ENCODE data around the gene TRAM2. TPM values are rescaled to one million over a fixed set of nuclear protein-coding genes. Genes with fewer than 3 reads are reported as not detected.

TRAM2 gene
- total and polyA plus RNA-seq, 2 of the 8 experiments (the other 6 are each of a cell fraction or from before 2014, with no cell fraction given): 9.0 to 21.4 TPM

DNA sequence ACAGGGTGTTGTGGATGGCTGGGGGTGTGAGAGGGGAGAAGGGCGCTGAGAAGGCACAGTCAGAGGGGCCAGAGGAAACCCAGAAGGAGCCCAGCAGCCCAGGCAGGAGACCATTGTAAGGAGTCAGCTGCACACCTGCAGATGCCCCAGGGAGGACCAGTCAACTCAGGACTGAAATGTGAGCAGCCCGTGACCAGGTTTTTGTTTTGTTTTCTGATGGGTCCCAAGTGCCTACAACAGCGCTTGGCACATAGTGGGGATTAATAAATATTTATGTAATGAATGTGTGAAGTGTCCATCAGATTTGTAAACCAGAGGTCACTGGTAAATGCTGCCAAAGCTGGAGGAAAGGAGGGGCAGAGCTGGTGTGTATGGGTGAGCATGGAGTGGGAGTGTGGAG is 30.2 kb downstream of the TRAM2 start:
- Histone ChIP-seq H2BK120ac (replicated peaks; ENCODE audit: low read depth, low read length) (no peak overlapping the region), H3K23me2 (ENCODE audit: low read depth, low read length) (no peaks in the 10 kb centered on the region; the same call in 1 of the 2 replicates), H3K9me3 (ENCODE audit: insufficient read depth in 2 of 2, low read depth in 1 of 2, low read length in 1 of 2) (no peaks in the 10 kb centered on the region), H3K4me3 (ENCODE audit: extremely low read depth in 1 of 4, insufficient read depth in 2 of 4, low read depth in 3 of 4, low read length in 4 of 4) (no peak overlapping the region), H3K27ac (ENCODE audit: low read depth, low read length) (no peak overlapping the region), H3K27me3 (replicated peaks in 1 of 4; ENCODE audit: control insufficient read depth in 3 of 4, extremely low read depth in 1 of 4, insufficient read depth in 3 of 4, low read length in 3 of 4) (no peaks in the 10 kb centered on the region), H2BK12ac (ENCODE audit: low read depth, low read length) (no peak overlapping the region), H3K56ac (replicated peaks; ENCODE audit: insufficient read length, low read depth, low read length) (no peak overlapping the region), H3K4me1 (replicated peaks in 1 of 4; ENCODE audit: control insufficient read depth in 3 of 4, insufficient read depth in 4 of 4, low read length in 3 of 4) (peaks cover under 1 to 16% (median 8%) of the 10 kb centered on the region in 4 experiments), H4K91ac (replicated peaks; ENCODE audit: insufficient read length, low read length) (no peak overlapping the region), H3K18ac (ENCODE audit: extremely low read depth, low read length) (no peak overlapping the region), H3K36me3 (ENCODE audit: control insufficient read depth in 2 of 4, insufficient read depth in 4 of 4, low read length in 3 of 4) (no peaks in the 10 kb centered on the region; a peak in 1 of 8 replicates), H3K23ac (ENCODE audit: insufficient read length) (no peak overlapping the region), H2BK15ac (ENCODE audit: low read length) (no peak overlapping the region), H3K4ac (replicated peaks; ENCODE audit: insufficient read length, low read depth, low read length) (no peak overlapping the region), H3K79me2 (ENCODE audit: control insufficient read depth in 1 of 2, insufficient read depth in 2 of 2, low read length in 2 of 2) (peaks cover 0 to 54% of the 10 kb centered on the region in 2 experiments; a peak in 2 of 4 replicates), H4K20me1 (replicated peaks in 1 of 2; ENCODE audit: control insufficient read depth in 1 of 2, insufficient read depth in 2 of 2, low read length in 2 of 2) (no peaks in the 10 kb centered on the region), H3K4me2 (ENCODE audit: insufficient read depth in 1 of 2, low read depth in 2 of 2, low read length in 2 of 2) (no peak overlapping the region), H2BK5ac (ENCODE audit: low read depth, low read length) (no peak overlapping the region), H3K79me1 (ENCODE audit: low read depth, low read length) (peaks cover 10% of the 10 kb centered on the region), H4K8ac (ENCODE audit: extremely low read depth, insufficient read depth, low read length) (no peak overlapping the region), H2AK5ac (ENCODE audit: low read depth, low read length) (no peak overlapping the region), H3K9ac (replicated peaks in 1 of 4; ENCODE audit: extremely low read depth in 1 of 4, low read depth in 3 of 4, low read length in 3 of 4) (no peak overlapping the region), H4K5ac (ENCODE audit: insufficient read length, low read depth, low read length) (no peak overlapping the region), H2BK20ac (ENCODE audit: low read length) (no peak overlapping the region), H3K14ac (ENCODE audit: insufficient read length) (no peak overlapping the region), H2AFZ (ENCODE audit: low read length) (no peak overlapping the region)
- FAIRE-seq: no peak
- CTCF ChIA-PET (ENCODE audit: partially characterized antibody): interaction anchor here (1.3 to 2.2 kb wide), 5 partner anchors 10 to 128 kb away, joined by 4 to 6 read pairs (median 6); partner anchors contain the start of gene TRAM2
- POLR2A ChIA-PET (ENCODE audit: partially characterized antibody): interaction anchor here (1.0 to 1.6 kb wide), 2 partner anchors 11 to 31 kb away, joined by 3 to 4 read pairs; no protein-coding TSS in a partner anchor
- WGBS, 2 experiments (ENCODE audit: extremely low coverage in 1 of 2, insufficient coverage in 1 of 2, insufficient read length in 1 of 2, insufficient replicate concordance in 2 of 2, low coverage in 1 of 2, low lambda C conversion rate in 2 of 2, missing lambda C conversion rate in 1 of 2): 93% methylated on average over 3 of the region's 3 CpGs; no CpG with 5 or more reads in 1 of the 2 experiments
- no peak for DNase-seq (ENCODE audit: low read depth in 1 of 2, low spot score in 2 of 2)
- TF ChIP-seq CHD2 (IDR thresholded peaks at IDR 0.05; ENCODE audit: low read length) (no peak), KDM1A (IDR thresholded peaks at IDR 0.05; ENCODE audit: borderline replicate concordance, low read length) (no peak), SAP30 (IDR thresholded peaks at IDR 0.05; ENCODE audit: insufficient read depth, insufficient replicate concordance, low read length) (no peak), CBX5 (IDR thresholded peaks at IDR 0.05; ENCODE audit: low read depth, low read length) (no peak), RFX5 (IDR thresholded peaks at IDR 0.05; ENCODE audit: borderline replicate concordance, low read depth, low read length) (no peak), ATF3 (IDR thresholded peaks at IDR 0.05; ENCODE audit: insufficient read depth, low read depth, low read length) (no peak), BCL11A (IDR thresholded peaks at IDR 0.05; ENCODE audit: low read depth in 2 of 2, low read length in 2 of 2) (no peak), SIX5 (IDR thresholded peaks at IDR 0.05; ENCODE audit: low read depth, low read length) (no peak), CEBPB (IDR thresholded peaks at IDR 0.05; ENCODE audit: low read depth, low read length) (no peak), RXRA (IDR thresholded peaks at IDR 0.05; ENCODE audit: insufficient read depth, low read depth, low read length) (no peak)
- TF ChIP-seq, protein P1, sequence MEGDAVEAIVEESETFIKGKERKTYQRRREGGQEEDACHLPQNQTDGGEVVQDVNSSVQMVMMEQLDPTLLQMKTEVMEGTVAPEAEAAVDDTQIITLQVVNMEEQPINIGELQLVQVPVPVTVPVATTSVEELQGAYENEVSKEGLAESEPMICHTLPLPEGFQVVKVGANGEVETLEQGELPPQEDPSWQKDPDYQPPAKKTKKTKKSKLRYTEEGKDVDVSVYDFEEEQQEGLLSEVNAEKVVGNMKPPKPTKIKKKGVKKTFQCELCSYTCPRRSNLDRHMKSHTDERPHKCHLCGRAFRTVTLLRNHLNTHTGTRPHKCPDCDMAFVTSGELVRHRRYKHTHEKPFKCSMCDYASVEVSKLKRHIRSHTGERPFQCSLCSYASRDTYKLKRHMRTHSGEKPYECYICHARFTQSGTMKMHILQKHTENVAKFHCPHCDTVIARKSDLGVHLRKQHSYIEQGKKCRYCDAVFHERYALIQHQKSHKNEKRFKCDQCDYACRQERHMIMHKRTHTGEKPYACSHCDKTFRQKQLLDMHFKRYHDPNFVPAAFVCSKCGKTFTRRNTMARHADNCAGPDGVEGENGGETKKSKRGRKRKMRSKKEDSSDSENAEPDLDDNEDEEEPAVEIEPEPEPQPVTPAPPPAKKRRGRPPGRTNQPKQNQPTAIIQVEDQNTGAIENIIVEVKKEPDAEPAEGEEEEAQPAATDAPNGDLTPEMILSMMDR (IDR thresholded peaks at IDR 0.05; ENCODE audit: control extremely low read depth in 1 of 3, insufficient read depth in 1 of 3, low read depth in 1 of 3, low read length in 3 of 3): no peak
